GM15510 (cell line): ENCODE measurements around the gene VPREB3.

Experiments used
- POLR2A ChIP-seq: IDR thresholded peaks from 3 replicates; pipeline ENCODE4 v1.6.1; 2011; ENCODE audit warnings: borderline replicate concordance; ENCODE audit not compliant: insufficient read length; ENCODE audit errors: extremely low read depth

VPREB3 gene

DNA sequence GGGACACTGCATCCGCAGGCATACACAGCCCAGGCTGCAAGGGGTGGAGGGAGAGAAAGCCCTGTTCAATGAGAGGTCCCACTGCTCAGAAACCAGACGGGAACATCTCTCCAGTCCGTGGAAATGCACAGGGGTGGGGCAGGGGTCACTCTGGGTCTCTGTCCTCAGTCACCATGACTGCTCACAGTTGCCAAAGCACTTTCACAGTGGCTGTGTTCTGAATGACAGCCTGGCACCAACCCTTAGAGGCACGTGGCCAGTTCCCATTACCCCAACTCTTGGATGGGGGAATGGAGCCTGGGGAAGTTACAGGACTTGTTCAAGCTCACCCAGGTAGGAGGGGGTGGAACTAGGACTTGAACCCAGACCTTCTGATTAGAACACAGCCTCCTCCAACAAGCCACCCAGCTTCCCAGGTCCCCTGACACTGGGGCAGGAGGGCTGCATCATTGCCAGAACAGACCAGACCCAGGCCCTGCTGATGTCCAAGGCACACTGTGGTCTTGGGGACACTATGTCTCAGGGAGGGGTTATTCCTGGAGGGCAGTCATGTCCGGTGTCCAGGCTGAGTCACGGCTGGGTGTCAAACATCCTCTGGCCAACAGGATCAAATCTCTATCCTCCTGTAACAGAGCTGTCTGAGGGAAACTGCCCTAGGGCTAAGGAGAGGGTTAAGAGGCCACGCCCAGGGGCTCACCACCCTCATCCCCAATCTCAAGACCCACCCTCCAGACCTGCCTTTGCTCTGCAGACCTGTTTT is 11.5 kb downstream of the VPREB3 start:
- no peak for TF ChIP-seq POLR2A

DNA sequence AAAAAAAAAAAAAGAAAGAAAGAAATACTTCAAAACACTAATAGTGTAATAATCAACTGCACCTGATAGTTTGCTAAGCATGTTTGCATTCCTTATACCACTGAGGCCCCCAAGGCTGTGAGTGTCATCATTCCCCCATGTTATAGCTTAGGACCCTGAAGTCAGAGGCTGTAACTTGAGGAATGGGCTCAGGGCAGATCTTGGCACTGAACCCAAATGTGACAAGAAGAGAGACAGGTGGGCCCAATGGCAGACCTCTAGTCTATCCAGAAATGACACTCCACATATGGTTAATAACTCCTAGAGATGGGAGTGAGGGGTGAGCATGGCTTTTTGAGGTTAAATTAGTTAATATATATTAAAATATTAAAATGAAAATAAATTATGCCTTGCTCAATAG is 16.5 kb downstream of the VPREB3 start:
- no peak for TF ChIP-seq POLR2A

DNA sequence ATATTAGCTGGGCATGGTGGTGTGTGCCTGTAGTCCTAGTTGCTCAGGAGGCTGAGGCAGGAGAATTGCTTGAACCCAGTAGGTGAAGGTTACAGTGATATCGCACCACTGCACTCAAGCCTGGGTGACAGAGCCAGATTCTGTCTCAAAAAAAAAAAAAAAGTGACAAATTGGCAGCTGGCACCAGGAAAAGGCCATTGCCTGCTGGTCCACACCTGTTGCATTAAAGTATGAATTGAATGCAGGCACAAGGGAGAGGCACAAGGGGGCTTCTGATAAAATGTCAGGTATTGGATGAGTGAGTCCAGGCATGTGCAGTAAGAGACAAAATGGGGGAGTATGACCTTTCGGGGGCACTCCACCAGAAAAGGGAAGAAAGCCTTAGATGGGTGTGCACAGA is 31.5 kb downstream of the VPREB3 start:
- TF ChIP-seq POLR2A: no peak

DNA sequence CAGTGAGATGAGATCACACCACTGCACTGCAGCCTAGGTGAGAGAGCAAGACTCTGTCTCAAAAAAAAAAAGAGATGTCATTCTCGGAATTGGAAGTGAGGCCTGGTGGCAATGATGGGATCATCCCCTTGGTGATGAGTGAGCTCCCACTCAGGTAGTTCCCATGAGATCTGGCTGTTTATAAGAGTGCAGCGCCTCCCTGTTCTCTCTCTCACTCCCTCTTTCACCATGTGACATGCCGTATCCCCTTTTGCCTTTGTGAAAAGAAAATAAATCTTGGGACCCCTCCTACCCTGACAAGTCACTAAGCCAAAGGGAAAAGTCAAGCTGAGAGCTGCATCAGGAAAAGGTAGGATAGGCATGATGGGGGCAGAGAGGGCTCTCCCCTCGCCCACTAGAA is 32.1 kb downstream of the VPREB3 start:
- TF ChIP-seq POLR2A: no peak

DNA sequence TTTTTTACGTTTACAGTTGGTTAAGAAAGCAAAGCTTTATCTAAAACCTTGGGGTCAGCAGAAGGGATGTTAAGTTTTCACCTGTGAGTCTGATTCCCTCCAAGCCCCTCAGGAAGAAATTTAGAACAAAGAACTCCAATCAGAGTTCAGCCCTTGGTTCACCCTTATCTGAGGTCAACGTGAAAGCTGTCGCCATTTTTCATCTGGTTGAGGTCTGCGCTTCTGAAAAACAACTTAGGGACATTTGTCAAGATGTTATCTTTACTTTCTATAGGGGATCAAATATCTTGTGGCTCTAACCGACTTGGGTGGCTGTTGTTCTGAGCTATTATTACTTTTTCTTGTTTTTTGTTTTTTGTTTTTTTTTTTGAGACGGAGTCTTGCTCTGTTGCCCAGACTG is 33.4 kb downstream of the VPREB3 start:
- no peak for TF ChIP-seq POLR2A

DNA sequence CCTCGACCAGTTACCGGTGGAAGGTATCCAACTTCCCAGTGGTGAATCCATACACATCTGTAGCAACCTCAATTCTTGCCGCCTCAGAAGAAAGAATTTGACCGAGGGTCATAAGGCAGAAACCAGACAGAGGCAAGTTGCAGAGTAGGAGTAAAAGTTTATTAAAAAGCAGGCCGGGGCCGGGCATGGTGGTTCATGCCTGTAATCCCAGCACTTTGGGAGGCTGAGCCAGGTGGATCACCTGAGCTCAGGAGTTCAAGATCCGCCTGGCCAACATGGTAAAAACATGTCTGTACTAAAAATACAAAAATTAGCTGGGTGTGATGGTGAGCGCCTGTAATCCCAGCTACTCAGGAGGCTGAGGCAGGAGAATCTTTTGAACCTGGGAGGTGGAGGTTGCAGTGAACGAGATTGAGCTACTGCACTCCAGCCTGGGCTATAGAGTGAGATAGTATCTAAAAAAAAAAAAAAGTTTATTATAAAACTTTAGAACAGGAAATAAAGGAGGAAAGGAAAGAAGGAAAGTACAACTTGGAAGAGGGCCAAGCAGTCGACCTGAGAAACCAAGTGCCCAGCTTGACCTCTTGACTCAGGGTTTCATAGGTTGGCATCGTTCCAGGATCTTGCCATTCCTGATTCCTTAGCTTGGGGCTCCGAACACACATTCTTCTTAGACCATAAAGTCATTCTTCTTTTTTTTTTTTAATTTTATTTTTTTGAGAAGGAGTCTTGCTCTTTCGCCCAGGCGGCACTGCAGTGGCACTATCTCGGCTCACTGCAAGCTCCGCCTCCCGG is 35.7 kb downstream of the VPREB3 start:
- no peak for TF ChIP-seq POLR2A

DNA sequence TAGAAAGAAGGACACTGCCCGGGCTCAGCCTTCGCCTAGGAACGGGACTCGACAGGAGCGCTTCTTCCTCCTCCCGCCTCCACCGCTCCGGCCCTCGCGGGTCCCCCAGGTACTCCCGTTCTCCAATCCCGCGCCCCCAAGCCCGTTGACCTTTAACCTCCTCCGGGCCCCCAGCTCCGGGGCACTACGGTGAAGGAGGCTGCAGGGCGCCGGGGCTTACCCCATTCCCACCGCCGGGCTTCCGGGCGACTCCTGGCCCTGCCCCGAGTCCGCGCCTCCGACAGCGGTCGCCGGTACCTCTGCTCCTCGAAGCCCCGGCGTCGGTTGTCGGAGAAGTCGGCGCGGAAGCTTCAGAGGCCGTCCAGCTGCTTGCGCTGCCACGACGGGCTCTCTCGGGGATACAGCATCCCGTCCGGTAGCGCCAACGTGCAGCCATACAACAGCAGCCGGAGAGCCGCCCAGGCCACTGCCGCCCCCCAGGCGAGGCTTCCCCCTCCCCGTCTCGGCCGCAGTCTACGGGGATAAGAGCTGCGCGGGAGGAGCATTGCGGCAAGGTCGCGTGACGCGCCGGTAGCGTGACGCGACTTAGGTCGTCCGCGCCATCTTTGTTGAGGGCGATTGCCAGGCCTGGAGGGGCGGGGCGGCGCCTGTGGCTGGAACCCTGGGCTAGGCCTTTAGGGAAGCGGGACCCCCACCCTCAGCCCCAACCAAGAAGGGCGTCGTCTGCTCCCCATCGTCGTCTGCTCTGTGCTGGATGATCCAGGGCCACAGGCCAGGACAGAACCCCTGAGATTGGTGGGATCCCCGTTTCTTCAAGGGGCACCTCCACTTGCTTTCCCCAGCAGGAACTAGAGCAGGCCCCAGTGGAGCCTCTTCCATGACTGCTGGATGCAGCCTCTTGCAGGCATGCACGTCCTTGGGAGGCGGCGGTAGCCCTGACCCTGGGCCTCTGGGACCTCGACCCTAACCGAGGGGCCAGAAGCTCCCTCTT is 37.1 kb downstream of the VPREB3 start:
- peak; percentile 87 for TF ChIP-seq POLR2A

DNA sequence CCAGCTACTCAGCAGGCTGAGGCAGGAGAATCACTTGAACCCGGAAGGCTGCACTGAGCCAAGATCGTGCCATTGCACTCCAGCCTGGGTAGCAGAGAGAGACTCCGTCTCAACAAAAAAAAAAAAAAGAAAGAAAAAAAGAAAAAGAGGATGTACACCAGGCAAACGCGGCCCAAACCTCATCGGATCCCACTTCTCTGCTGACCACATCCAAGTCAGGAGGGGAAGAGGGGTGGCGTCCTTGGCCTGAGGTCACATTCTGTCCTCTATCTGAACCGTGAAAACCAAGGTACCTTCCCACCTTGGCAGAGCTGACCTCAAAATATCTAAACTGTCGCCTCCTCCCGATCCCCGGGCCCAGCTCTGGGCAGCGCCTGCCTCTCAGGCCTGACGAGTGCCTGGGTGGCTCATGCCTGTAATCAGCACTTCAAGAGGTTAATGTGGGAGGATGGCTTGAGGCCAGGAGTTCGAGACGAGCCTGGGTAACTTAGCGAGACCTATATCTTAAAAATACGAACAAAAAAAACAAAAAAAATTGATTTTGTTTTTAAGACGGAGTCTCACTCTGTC is 38.3 kb downstream of the VPREB3 start:
- no peak for TF ChIP-seq POLR2A

DNA sequence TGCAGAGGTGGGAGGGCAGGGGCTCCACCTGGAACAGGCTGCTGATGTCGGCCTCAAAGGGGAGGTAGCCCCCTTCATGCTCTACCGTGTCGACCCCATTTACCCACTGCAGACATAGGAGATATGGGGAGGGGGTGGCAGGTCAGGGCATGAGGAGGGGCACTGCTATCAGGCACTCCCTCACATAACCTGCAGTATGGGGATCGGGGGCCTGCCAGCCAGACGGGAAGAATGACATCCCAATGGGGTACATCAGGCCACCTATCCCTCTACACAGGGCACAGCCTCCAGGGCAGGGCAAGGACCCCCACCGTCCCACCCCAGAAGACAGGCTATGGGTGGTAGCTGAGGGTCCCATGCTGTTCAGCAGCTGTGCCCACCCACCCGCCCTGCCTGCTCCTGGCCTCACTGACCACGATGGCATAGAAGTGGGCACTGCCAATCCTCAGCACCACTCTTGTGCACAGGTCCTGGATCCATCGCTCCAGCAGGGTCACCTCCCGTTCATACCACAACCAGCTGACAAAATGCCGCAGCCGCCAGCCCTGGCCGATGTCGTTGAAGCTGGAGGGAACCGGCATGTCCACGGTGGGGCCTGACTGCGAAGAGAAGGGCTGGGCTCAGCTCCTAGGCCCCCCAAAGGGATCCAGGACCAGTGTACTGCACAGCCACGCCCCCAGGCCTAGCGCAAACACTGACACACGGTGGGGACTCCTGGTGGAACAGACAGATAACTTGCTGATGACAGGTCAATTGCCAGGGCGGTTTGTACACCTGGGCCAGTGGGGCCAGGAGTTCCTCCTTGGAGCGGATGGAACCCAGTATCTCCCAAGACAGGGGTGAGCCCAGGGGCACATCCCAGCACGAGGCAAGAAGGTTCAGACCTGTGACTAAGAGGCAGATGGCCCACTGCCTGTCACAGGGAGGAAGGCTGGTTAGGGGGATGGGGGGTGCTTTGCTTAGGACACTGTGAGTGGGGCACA is 39.3 kb downstream of the VPREB3 start:
- no peak for TF ChIP-seq POLR2A

DNA sequence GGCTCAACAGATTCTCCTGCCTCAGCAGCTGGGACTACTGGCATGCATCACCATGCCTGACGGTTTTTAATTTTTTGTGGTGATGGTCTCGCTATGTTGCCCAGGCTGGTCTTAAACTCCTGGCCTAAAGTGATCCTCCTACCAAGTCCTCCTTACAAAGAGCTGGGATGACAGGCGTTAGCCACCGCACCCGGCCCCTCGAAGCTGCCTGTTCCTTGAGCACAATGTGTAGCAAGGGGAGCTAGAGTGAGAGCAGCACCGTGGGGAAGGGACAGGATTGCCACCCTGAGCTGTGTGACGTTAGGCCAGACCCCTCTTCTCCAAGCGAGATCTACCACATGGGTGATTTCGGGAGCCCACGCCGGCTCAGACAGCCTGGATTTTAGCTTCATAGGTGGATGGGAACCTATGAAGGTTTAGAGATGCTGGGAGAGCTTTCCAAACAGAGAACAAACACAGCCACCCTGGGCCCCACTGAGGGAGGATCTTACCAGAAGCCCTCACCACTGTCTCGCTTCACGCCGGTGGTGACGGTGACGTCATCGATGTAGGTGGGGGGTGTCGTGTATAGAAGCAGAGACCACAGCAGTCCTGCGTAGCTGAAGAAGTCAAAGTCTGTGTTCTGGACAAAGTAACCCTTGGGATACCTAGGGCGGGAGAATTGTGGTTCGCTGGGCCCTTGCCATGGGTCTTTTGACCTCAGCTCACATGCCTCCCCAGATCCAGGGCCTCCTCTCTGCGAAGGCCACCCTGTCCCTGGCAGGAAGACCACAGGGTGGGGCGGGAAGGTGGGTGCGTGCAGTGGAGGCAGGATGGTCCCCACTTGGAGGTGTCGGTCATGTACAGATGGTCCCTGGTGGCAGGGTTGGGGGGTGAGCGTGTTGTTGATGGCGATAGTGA is 40.3 kb downstream of the VPREB3 start:
- TF ChIP-seq POLR2A: no peak

DNA sequence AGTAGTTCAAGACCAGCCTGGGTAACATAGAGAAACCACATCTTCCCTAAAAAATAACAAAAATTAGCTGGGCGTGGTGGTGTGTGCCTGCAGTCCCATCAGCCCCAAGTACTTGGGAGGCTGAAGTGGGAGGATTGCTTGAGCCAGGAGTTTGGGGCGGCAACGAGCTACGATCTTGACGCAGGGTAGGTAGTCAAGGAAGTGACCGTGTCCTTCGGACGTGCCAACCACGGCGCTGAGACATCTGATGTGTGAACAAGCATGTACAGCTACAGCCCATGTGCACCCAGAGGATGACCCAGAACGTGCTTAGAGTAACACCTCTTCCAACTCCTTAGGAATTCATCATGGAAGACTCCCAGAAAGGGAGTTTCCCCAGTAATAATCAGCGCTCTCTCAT is 42.0 kb downstream of the VPREB3 start:
- TF ChIP-seq POLR2A: no peak

DNA sequence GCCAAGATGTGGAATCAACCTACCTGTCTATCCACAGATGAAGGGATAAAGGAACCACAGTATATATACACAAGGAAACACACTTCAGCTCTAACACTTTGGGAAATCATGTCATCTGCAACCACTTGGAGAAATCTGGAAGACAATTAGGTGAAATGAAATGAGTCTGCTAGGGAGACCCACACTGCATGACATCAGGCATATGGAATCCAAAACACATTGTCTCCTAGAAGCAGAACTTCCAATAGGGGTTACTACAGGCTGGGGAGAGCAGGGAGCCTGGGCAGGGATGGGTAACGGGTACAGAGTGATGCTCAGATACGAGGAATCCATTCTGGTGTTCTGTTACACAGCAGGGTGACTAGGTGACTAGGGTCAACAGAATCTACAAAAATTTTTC is 45.1 kb downstream of the VPREB3 start:
- TF ChIP-seq POLR2A: no peak
